Karpas-422 (cell line): ENCODE measurements around the gene KIF4A. TPM values are rescaled to one million over a fixed set of nuclear protein-coding genes. Genes with fewer than 3 reads are reported as not detected.
"Not testable (repeated sequence)": the region's sequence is repeated elsewhere in the genome, so short reads cannot be mapped to it uniquely, and the experiment has no call there.

Experiments
- DNase-seq: peaks from one replicate; pipeline ENCODE4 v3.0.0-alpha.2; 2015
- H2AFZ ChIP-seq: fragments of 200-600 bp; sonication (generic); 2 replicates; pipeline ENCODE4 v1.6.1; 2014; ENCODE audit warnings: antibody characterized with exemption, low read length, mixed read lengths
- H3K27ac ChIP-seq: fragments of 200-600 bp; sonication (generic); 2 replicates; pipeline ENCODE4 v1.5.1; 2014; ENCODE audit warnings: mild to moderate bottlenecking, low read length, moderate library complexity
- H3K27me3 ChIP-seq: fragments of 200-600 bp; sonication (generic); 2 replicates; pipeline ENCODE4 v1.6.1; 2014; ENCODE audit warnings: low read length, mixed read lengths
- H3K36me3 ChIP-seq: fragments of 200-600 bp; sonication (generic); 2 replicates; pipeline ENCODE4 v1.6.1; 2014; ENCODE audit warnings: low read length, mixed read lengths; ENCODE audit not compliant: insufficient read depth
- H3K4me1 ChIP-seq: fragments of 200-600 bp; sonication (generic); 2 replicates; pipeline ENCODE4 v1.6.1; 2014; ENCODE audit warnings: mild to moderate bottlenecking, low read length, mixed read lengths
- H3K4me2 ChIP-seq: fragments of 200-600 bp; sonication (generic); 2 replicates; pipeline ENCODE4 v1.6.1; 2014; ENCODE audit warnings: low read length, low read depth, mild to moderate bottlenecking; ENCODE audit not compliant: poor library complexity, severe bottlenecking
- H3K4me3 ChIP-seq: fragments of 200-600 bp; sonication (generic); 2 replicates; pipeline ENCODE4 v1.5.1; 2014; ENCODE audit warnings: mild to moderate bottlenecking, antibody characterized with exemption, low read length, mixed read lengths
- H3K79me2 ChIP-seq: fragments of 200-600 bp; sonication (generic); 2 replicates; pipeline ENCODE4 v1.6.1; 2014; ENCODE audit warnings: mild to moderate bottlenecking, low read length, mixed read lengths
- H3K9ac ChIP-seq: fragments of 200-600 bp; sonication (generic); 2 replicates; pipeline ENCODE4 v1.6.0; 2014; ENCODE audit warnings: low read length
- H3K9me2 ChIP-seq: fragments of 200-600 bp; sonication (generic), shearing (Covaris generic); replicated peaks from 2 replicates; pipeline ENCODE4 v1.6.0; 2014; ENCODE audit warnings: mild to moderate bottlenecking, low read length, moderate library complexity; ENCODE audit not compliant: insufficient read depth
- H3K9me3 ChIP-seq: fragments of 300-700, 200-600 bp; sonication (generic); 2 replicates; pipeline ENCODE4 v1.6.1; 2014; ENCODE audit warnings: low read length, mixed read lengths
- H4K20me1 ChIP-seq: fragments of 200-600 bp; sonication (generic); 2 replicates; pipeline ENCODE4 v1.6.1; 2014; ENCODE audit warnings: mild to moderate bottlenecking, antibody characterized with exemption, low read length, low read depth; ENCODE audit not compliant: insufficient read depth
- total RNA-seq: library from RNA; depleted of rRNA; stranded (reverse); fragments of >200 nt; shearing (Covaris generic); gene quantifications from 2 replicates; pipeline ENCODE4 v1.2.3, GENCODE V29; 2014; ENCODE audit warnings: low replicate concordance

The KIF4A gene
- total RNA-seq, 1 experiment from 2014 or later: 12.6 TPM

- H3K27ac ChIP-seq: no peak overlapping the region
- no peak overlapping the region for H3K9ac ChIP-seq
- no peak overlapping the region for H2AFZ ChIP-seq
- H4K20me1 ChIP-seq: no peaks in the 10 kb centered on the region
- no peaks in the 10 kb centered on the region for H3K79me2 ChIP-seq
- H3K4me2 ChIP-seq: no peak overlapping the region
- no peaks in the 10 kb centered on the region for H3K9me2 ChIP-seq
- no peak overlapping the region for H3K4me3 ChIP-seq
- no peaks in the 10 kb centered on the region for H3K27me3 ChIP-seq
- H3K4me1 ChIP-seq: no peaks in the 10 kb centered on the region
- peaks cover 3% of the 10 kb centered on the region; the same call in 1 of the 2 replicates for H3K9me3 ChIP-seq
- H3K36me3 ChIP-seq: peaks cover 44% of the 10 kb centered on the region
- no peak for DNase-seq
These were observed 53.5 kb downstream of the KIF4A start for GRCh38 chrX:70343435-70343834.

DNA sequence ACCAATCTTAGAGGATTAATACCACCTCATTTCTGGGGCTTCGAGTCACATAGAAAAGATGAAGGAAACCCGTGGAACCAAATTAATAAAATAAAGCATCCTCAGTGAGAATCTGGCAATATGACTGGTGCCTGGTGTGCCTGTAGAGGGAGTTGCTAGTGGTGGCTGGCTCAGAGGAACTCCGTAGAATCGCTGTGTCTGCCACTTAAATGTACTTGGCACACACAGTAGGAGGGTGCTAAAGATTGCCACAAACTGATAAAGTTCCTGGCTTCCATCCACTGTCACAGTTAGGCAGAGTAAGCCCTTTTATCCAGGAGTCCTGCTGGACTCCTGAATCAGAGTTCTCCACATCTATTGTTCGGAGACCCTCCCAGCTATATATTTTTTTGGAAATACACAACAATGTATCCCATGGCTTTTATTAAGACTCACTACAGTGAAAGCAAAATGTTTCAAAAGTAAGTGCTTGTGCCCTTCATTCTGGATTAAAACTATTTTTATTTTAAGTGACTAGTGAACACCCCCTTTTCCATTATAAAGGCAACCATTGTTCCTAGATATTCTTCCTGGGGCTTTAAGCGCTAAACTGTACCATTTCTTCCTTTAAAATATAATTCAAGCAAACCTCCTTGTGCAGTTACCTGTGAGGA, 56.6 kb downstream of the KIF4A start:
- DNase-seq: no peak
- Histone ChIP-seq H3K27me3 (no peaks in the 10 kb centered on the region), H3K79me2 (no peaks in the 10 kb centered on the region), H3K9me2 (no peaks in the 10 kb centered on the region), H3K27ac (no peak overlapping the region), H2AFZ (no peak overlapping the region), H3K4me2 (no peak overlapping the region), H3K9me3 (peaks cover 3% of the 10 kb centered on the region; the same call in 1 of the 2 replicates), H3K9ac (no peak overlapping the region), H3K4me1 (no peaks in the 10 kb centered on the region), H4K20me1 (no peaks in the 10 kb centered on the region), H3K4me3 (no peak overlapping the region), H3K36me3 (peaks cover 54% of the 10 kb centered on the region)

GRCh38 chrX:70348825-70349224, 58.9 kb downstream of the KIF4A start:
- H3K4me3 ChIP-seq, H3K4me2 ChIP-seq, DNase-seq, H2AFZ ChIP-seq, H3K9ac ChIP-seq, H3K27me3 ChIP-seq, H4K20me1 ChIP-seq, H3K4me1 ChIP-seq, H3K9me2 ChIP-seq, H3K79me2 ChIP-seq, H3K27ac ChIP-seq, H3K9me3 ChIP-seq: not testable (repeated sequence)
- H3K36me3 ChIP-seq: peaks cover 49% of the 10 kb centered on the region

GRCh38 chrX:70349367-70350125, 59.6 kb downstream of the KIF4A start:
- not testable (repeated sequence) for H3K27ac ChIP-seq, H3K4me1 ChIP-seq, H3K4me2 ChIP-seq, H3K27me3 ChIP-seq, H3K9ac ChIP-seq, DNase-seq, H3K79me2 ChIP-seq, H4K20me1 ChIP-seq, H3K9me3 ChIP-seq, H2AFZ ChIP-seq, H3K9me2 ChIP-seq, H3K4me3 ChIP-seq
- H3K36me3 ChIP-seq: peaks cover 42% of the 10 kb centered on the region

DNA sequence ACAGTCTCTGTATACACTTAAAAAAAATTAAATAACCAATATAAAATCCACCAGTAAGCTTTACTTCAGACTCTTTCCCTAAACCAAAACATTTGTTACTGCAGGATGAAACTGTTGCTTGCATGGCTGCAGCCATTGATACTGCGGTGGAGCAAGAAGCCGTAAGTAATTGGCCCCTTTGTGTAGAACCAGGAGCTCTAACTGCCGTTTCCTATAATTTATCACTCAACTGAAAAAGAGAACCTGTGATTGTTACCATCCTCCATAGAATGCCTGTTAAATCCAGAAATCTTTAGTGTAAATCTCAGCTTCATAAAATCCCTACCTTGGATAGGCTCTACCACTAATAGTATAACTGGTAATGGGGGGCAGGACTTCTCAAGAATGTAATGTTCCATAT, 62.6 kb downstream of the KIF4A start:
- DNase-seq: no peak
- H3K9ac ChIP-seq: no peak overlapping the region
- no peak overlapping the region for H3K4me2 ChIP-seq
- no peaks in the 10 kb centered on the region for H3K9me2 ChIP-seq
- H2AFZ ChIP-seq: no peak overlapping the region
- no peaks in the 10 kb centered on the region for H3K27me3 ChIP-seq
- no peaks in the 10 kb centered on the region for H3K4me1 ChIP-seq
- H3K4me3 ChIP-seq: no peak overlapping the region
- H3K9me3 ChIP-seq: peaks cover 3% of the 10 kb centered on the region; the same call in 1 of the 2 replicates
- H4K20me1 ChIP-seq: no peaks in the 10 kb centered on the region
- no peaks in the 10 kb centered on the region for H3K79me2 ChIP-seq
- no peak overlapping the region for H3K27ac ChIP-seq
- H3K36me3 ChIP-seq: peaks cover 17% of the 10 kb centered on the region

DNA sequence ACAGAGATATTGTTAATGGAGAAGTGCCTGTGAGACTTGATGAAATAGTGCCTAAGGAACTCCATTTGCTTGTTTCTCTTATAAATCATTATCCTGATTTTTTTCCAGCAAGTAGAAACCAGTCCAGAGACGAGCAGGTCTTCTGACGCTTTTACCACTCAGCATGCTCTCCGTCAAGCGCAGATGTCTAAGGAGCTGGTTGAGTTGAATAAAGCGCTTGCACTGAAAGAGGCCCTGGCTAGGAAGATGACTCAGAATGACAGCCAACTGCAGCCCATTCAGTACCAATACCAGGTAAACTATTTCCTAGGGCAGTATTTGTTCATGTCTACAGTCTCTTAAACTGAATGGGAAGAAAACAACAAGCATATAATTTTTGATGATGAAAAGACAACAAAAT, 63.6 kb downstream of the KIF4A start:
- no peaks in the 10 kb centered on the region for H3K79me2 ChIP-seq
- H3K27me3 ChIP-seq: no peaks in the 10 kb centered on the region
- no peaks in the 10 kb centered on the region for H3K9me3 ChIP-seq
- no peaks in the 10 kb centered on the region for H3K9me2 ChIP-seq
- H4K20me1 ChIP-seq: no peaks in the 10 kb centered on the region
- no peak overlapping the region for H3K4me3 ChIP-seq
- no peak overlapping the region for H2AFZ ChIP-seq
- H3K27ac ChIP-seq: no peak overlapping the region
- H3K4me1 ChIP-seq: no peaks in the 10 kb centered on the region
- no peak overlapping the region for H3K4me2 ChIP-seq
- DNase-seq: no peak
- peaks cover 17% of the 10 kb centered on the region for H3K36me3 ChIP-seq
- H3K9ac ChIP-seq: no peak overlapping the region

- Histone ChIP-seq H3K9me3 (no peaks in the 10 kb centered on the region), H3K79me2 (no peaks in the 10 kb centered on the region), H3K36me3 (peaks cover 22% of the 10 kb centered on the region), H3K9ac (no peak overlapping the region), H3K27me3 (no peaks in the 10 kb centered on the region), H4K20me1 (no peaks in the 10 kb centered on the region), H3K4me1 (no peaks in the 10 kb centered on the region), H3K4me3 (no peak overlapping the region), H2AFZ (no peak overlapping the region), H3K27ac (no peak overlapping the region), H3K4me2 (no peak overlapping the region), H3K9me2 (no peaks in the 10 kb centered on the region)
- no peak for DNase-seq
These were observed 64.8 kb downstream of the KIF4A start for GRCh38 chrX:70354716-70355115.

DNA sequence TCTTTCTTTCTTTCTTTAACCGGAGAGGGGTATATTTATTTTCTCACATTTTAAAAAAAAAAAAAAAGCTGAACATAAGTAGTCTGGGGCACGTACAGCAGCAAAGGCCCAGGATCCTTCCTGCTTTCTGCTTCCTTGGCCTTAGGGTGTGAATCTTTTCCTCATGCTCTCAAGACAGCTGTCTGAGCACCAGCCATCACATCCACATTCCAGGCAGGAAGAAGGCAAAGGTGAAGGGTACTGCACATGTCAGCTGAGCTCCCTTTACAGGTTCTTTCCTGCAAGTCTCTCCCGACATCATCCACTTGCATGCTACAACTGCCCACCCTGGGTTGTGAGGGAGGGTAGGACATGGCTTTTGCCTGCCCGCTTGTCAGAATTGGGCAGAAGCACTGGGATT, 69.6 kb downstream of the KIF4A start:
- no peak overlapping the region for H3K9ac ChIP-seq
- no peak for DNase-seq
- peaks cover 5% of the 10 kb centered on the region; the same call in 1 of the 2 replicates for H3K36me3 ChIP-seq
- H3K4me1 ChIP-seq: no peaks in the 10 kb centered on the region
- H3K4me3 ChIP-seq: no peak overlapping the region
- H3K9me3 ChIP-seq: no peaks in the 10 kb centered on the region
- H3K4me2 ChIP-seq: no peak overlapping the region
- H4K20me1 ChIP-seq: no peaks in the 10 kb centered on the region
- H3K27me3 ChIP-seq: no peaks in the 10 kb centered on the region
- no peaks in the 10 kb centered on the region for H3K9me2 ChIP-seq
- no peaks in the 10 kb centered on the region for H3K79me2 ChIP-seq
- H2AFZ ChIP-seq: no peak overlapping the region
- H3K27ac ChIP-seq: no peak overlapping the region
